ENCODE data around the gene ADARB2. TPM values are rescaled to one million over a fixed set of nuclear protein-coding genes. Genes with fewer than 3 reads are reported as not detected.

Gene ADARB2
- total and polyA plus RNA-seq, 2 experiments from 2014 or later: not detected

DNA sequence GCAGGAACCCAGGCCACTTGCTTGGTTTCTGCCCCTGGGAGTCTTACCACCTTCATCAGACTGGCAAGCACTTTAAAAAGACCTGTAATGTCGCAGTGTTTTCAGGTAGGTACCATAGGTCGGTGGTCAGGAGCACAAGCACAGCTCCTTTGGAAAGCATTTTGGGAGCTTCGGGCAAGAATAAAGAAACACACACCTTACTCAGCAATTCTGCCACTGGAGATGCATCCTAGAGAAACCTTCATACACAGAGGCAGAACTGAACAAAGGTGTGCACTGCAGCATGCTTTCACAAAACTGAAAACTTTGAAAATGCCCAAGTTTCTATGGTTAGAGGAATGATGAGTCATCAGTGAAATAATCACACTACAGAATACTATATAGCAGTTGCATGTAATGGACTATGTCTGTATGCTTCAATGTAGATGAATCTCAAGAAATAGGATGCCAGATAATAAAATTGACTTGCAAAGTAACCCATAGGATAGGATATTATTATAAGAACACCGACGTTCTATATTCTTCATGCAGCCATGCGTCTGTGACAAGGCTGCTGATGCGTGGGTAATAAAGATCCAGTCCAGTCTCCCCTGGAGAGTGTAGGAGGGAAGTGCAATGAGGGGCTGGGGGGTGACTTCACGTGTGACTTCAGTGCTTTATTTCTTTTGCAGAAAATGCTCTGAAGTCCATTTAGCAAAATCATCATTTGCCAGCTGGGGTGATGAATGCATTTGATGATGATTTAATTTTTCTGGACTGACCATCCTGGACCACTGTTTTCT is 371.6 kb downstream of the ADARB2 start:
- no peak overlapping the region for H3K4me3 ChIP-seq
- H3K27ac ChIP-seq: no peak overlapping the region
- H4K20me1 ChIP-seq (ENCODE audit: insufficient read depth): no peaks in the 10 kb centered on the region
- no peaks in the 10 kb centered on the region for H3K4me1 ChIP-seq (ENCODE audit: insufficient read depth)
- no peak for DNase-seq
- H2AFZ ChIP-seq: no peak overlapping the region
- 39 to 45% methylated on average over 8 of the region's 8 CpGs for WGBS, 2 experiments (ENCODE audit: low coverage in 1 of 2, low lambda C conversion rate in 2 of 2, missing lambda C conversion rate in 2 of 2)
- H3K9ac ChIP-seq: no peak overlapping the region
- no peaks in the 10 kb centered on the region for H3K9me3 ChIP-seq (ENCODE audit: low read depth)
- TF ChIP-seq EZH2 (IDR thresholded peaks at IDR 0.05; ENCODE audit: insufficient read depth, poor library complexity, severe bottlenecking) (no peak), EZH2phosphoT487 (IDR thresholded peaks at IDR 0.05; ENCODE audit: insufficient read depth, low read depth) (no peak)
- H3F3A ChIP-seq (ENCODE audit: insufficient read depth): no peaks in the 10 kb centered on the region
- H3K9me2 ChIP-seq (ENCODE audit: insufficient read depth): no peaks in the 10 kb centered on the region
- H3K4me2 ChIP-seq (ENCODE audit: unreplicated experiment): no peak overlapping the region
- H3K27me3 ChIP-seq (replicated peaks; ENCODE audit: insufficient read depth): no peaks in the 10 kb centered on the region
- no peaks in the 10 kb centered on the region for H3K79me2 ChIP-seq (ENCODE audit: insufficient read depth)
- H3K36me3 ChIP-seq (ENCODE audit: low read depth): no peaks in the 10 kb centered on the region
- in situ Hi-C loops (cut with MboI): no loop called here

- Histone ChIP-seq H3K79me2 (ENCODE audit: insufficient read depth) (no peaks in the 10 kb centered on the region), H3K36me3 (ENCODE audit: low read depth) (no peaks in the 10 kb centered on the region), H3K9me3 (ENCODE audit: low read depth) (no peaks in the 10 kb centered on the region), H2AFZ (no peak overlapping the region), H3K27ac (no peak overlapping the region), H3K4me3 (no peak overlapping the region), H3K9ac (no peak overlapping the region), H3K9me2 (ENCODE audit: insufficient read depth) (no peaks in the 10 kb centered on the region), H3K27me3 (replicated peaks; ENCODE audit: insufficient read depth) (no peaks in the 10 kb centered on the region), H3K4me1 (ENCODE audit: insufficient read depth) (no peaks in the 10 kb centered on the region), H4K20me1 (ENCODE audit: insufficient read depth) (no peaks in the 10 kb centered on the region), H3F3A (ENCODE audit: insufficient read depth) (no peaks in the 10 kb centered on the region), H3K4me2 (ENCODE audit: unreplicated experiment) (no peak overlapping the region)
- no peak for TF ChIP-seq EZH2phosphoT487 (IDR thresholded peaks at IDR 0.05; ENCODE audit: insufficient read depth, low read depth)
- TF ChIP-seq EZH2 (IDR thresholded peaks at IDR 0.05; ENCODE audit: insufficient read depth, poor library complexity, severe bottlenecking): no peak
- WGBS, 2 experiments (ENCODE audit: low coverage in 1 of 2, low lambda C conversion rate in 2 of 2, missing lambda C conversion rate in 2 of 2): 54 to 61% methylated on average over 15 to 16 of the region's 16 CpGs
- no peak for DNase-seq
- in situ Hi-C loops (cut with MboI): no loop called here
These were observed 373.0 kb downstream of the ADARB2 start for GRCh38 chr10:1364151-1364910.

- no peaks in the 10 kb centered on the region for H3F3A ChIP-seq (ENCODE audit: insufficient read depth)
- no peaks in the 10 kb centered on the region for H3K27me3 ChIP-seq (replicated peaks; ENCODE audit: insufficient read depth)
- H3K9me3 ChIP-seq (ENCODE audit: low read depth): no peaks in the 10 kb centered on the region
- no peak for DNase-seq
- no peaks in the 10 kb centered on the region for H3K36me3 ChIP-seq (ENCODE audit: low read depth)
- no peaks in the 10 kb centered on the region for H3K79me2 ChIP-seq (ENCODE audit: insufficient read depth)
- in situ Hi-C loops (cut with MboI): no loop called here
- no peak overlapping the region for H3K27ac ChIP-seq
- H3K4me1 ChIP-seq (ENCODE audit: insufficient read depth): no peaks in the 10 kb centered on the region
- WGBS, 2 experiments (ENCODE audit: low coverage in 1 of 2, low lambda C conversion rate in 2 of 2, missing lambda C conversion rate in 2 of 2): 58 to 65% methylated on average over 24 to 62 of the region's 63 CpGs
- H4K20me1 ChIP-seq (ENCODE audit: insufficient read depth): no peaks in the 10 kb centered on the region
- no peak overlapping the region for H3K9ac ChIP-seq
- H3K4me3 ChIP-seq: no peak overlapping the region
- no peak overlapping the region for H2AFZ ChIP-seq
- TF ChIP-seq EZH2 (IDR thresholded peaks at IDR 0.05; ENCODE audit: insufficient read depth, poor library complexity, severe bottlenecking) (no peak), EZH2phosphoT487 (IDR thresholded peaks at IDR 0.05; ENCODE audit: insufficient read depth, low read depth) (no peak)
- no peak overlapping the region for H3K4me2 ChIP-seq (ENCODE audit: unreplicated experiment)
- H3K9me2 ChIP-seq (ENCODE audit: insufficient read depth): no peaks in the 10 kb centered on the region
These were observed 373.7 kb downstream of the ADARB2 start for GRCh38 chr10:1363446-1364121.

DNA sequence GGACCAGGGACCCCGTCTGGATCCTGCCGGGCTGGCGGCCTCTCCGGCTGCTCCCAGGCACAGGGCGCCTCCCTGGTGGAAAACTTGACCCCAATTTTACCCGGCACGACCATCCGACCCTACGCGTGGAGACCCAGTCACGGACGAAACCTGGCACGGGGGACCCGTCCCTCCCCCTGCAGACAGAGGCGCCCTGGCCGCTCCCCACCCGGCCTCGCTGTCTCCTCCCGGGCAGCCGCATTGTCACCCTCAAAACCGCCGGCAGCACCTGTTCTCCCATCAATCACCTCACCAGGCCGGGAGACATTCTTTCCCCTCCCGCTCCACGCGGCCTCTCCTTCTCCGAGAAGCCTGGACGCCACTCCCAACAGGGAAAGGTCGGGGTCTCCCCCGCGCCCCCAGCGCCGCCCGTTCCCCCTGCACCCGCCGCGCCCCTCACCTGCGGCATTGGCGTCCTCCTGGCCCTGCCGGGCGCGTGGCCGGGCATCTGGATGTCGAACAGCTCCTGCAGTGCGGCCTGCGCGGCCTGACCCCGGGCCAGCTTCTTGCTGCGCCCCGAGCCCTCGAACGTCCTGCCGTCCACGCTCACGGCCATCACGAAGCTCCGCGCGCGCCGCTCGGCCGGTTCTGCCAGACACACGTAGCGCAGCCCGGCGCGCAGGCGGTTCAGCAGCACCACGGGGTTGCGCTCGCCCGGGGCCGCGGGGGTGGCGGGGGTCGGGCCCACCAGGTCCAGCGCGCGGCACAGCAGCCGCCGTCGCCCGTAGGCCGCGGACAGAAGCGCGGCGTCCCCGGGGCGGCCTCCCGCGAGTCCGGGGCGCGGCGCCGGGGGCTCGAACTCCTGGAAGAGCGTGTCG is 374.5 kb downstream of the ADARB2 start:
- 73 to 83% methylated on average over 51 to 101 of the region's 101 CpGs for WGBS, 2 experiments (ENCODE audit: low coverage in 1 of 2, low lambda C conversion rate in 2 of 2, missing lambda C conversion rate in 2 of 2)
- no peaks in the 10 kb centered on the region for H3F3A ChIP-seq (ENCODE audit: insufficient read depth)
- H3K9me3 ChIP-seq (ENCODE audit: low read depth): no peaks in the 10 kb centered on the region
- H3K79me2 ChIP-seq (ENCODE audit: insufficient read depth): no peaks in the 10 kb centered on the region
- no peak overlapping the region for H3K4me2 ChIP-seq (ENCODE audit: unreplicated experiment)
- TF ChIP-seq EZH2phosphoT487 (IDR thresholded peaks at IDR 0.05; ENCODE audit: insufficient read depth, low read depth) (no peak), EZH2 (IDR thresholded peaks at IDR 0.05; ENCODE audit: insufficient read depth, poor library complexity, severe bottlenecking) (no peak)
- no peaks in the 10 kb centered on the region for H3K36me3 ChIP-seq (ENCODE audit: low read depth)
- no peak for DNase-seq
- H4K20me1 ChIP-seq (ENCODE audit: insufficient read depth): no peaks in the 10 kb centered on the region
- H3K9ac ChIP-seq: no peak overlapping the region
- H3K4me1 ChIP-seq (ENCODE audit: insufficient read depth): no peaks in the 10 kb centered on the region
- H3K27ac ChIP-seq: no peak overlapping the region
- in situ Hi-C loops (cut with MboI): no loop called here
- H3K27me3 ChIP-seq (replicated peaks; ENCODE audit: insufficient read depth): no peaks in the 10 kb centered on the region
- H3K9me2 ChIP-seq (ENCODE audit: insufficient read depth): no peaks in the 10 kb centered on the region
- no peak overlapping the region for H2AFZ ChIP-seq
- no peak overlapping the region for H3K4me3 ChIP-seq
